AG04450 (cell line): ENCODE results near the gene SF3B5. TPM values are rescaled to one million over a fixed set of nuclear protein-coding genes. Genes with fewer than 3 reads are reported as not detected.

Experiments used
- CTCF ChIA-PET: fragments of 300-600, 350-600 bp; formaldehyde crosslinking; extraction: SDS; loops from one replicate; lab custom pipeline; 2022; ENCODE audit warnings: antibody characterized with exemption, inconsistent platforms; lab: Charles Lee
- POLR2A ChIA-PET: fragments of 350-600 bp; formaldehyde crosslinking; extraction: SDS; loops from one replicate; lab custom pipeline; 2021; ENCODE audit warnings: antibody characterized with exemption, inconsistent platforms; lab: Yijun Ruan, JAX
- DNase-seq: peaks from one replicate; pipeline ENCODE4 v3.0.0-alpha.2; 2011; ENCODE audit warnings: low read depth, low spot score
- H3K27ac ChIP-seq: one replicate; pipeline ENCODE4 v1.5.1; 2012; ENCODE audit warnings: low read depth, low read length, control low read depth
- H3K27me3 ChIP-seq: one replicate; pipeline ENCODE4 v1.6.0; 2012; ENCODE audit warnings: low read length; ENCODE audit not compliant: control insufficient read depth, insufficient read depth
- H3K4me3 ChIP-seq: 2 replicates; pipeline ENCODE4 v1.5.1; 2011; ENCODE audit warnings: mild to moderate bottlenecking, low read depth, low read length, control low read depth
- H3K9me3 ChIP-seq: 2 replicates; pipeline ENCODE4 v1.5.1; 2012; ENCODE audit warnings: low read length; ENCODE audit not compliant: control insufficient read depth, insufficient read depth
- polyA plus RNA-seq: library from polyadenylated mRNA; depleted of rRNA; stranded (reverse); fragments of >200 nt; gene quantifications from 2 replicates; pipeline ENCODE4 v1.2.3, GENCODE V29; 2011
- TF ChIP-seq, protein P1 (sequence below): IDR thresholded peaks from 2 replicates; pipeline ENCODE4 v1.5.1; 2011; ENCODE audit warnings: low read depth, low read length, control low read depth, inconsistent platforms

SF3B5 gene
- polyA plus RNA-seq, 1 experiment, result 152 TPM

DNA sequence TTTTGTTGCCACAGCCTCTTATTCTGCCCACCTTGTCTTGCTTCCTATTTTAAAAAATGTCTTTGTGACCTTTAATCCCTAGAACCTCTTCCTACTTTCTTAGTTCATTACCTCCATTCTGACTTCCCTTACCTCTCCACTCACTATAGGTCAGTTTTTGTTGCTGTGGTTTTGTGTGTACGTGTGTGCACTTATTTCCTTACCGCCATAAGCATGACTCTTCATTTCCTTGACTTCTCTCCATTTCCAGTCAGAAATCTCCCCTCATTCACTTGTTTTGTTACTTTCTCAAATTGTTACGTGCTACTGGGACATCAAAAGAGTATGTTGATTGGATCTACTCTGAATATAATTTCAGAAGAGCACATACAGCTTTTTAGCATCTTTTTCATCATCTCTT lies 26.6 kb downstream of the SF3B5 start:
- DNase-seq, result no peak
- TF ChIP-seq, protein P1, sequence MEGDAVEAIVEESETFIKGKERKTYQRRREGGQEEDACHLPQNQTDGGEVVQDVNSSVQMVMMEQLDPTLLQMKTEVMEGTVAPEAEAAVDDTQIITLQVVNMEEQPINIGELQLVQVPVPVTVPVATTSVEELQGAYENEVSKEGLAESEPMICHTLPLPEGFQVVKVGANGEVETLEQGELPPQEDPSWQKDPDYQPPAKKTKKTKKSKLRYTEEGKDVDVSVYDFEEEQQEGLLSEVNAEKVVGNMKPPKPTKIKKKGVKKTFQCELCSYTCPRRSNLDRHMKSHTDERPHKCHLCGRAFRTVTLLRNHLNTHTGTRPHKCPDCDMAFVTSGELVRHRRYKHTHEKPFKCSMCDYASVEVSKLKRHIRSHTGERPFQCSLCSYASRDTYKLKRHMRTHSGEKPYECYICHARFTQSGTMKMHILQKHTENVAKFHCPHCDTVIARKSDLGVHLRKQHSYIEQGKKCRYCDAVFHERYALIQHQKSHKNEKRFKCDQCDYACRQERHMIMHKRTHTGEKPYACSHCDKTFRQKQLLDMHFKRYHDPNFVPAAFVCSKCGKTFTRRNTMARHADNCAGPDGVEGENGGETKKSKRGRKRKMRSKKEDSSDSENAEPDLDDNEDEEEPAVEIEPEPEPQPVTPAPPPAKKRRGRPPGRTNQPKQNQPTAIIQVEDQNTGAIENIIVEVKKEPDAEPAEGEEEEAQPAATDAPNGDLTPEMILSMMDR, result no peak
- ChIA-PET POLR2A (no interaction called here), CTCF (no interaction called here)
- Histone ChIP-seq H3K27ac (no peak overlapping the region), H3K4me3 (no peak overlapping the region), H3K27me3 (peaks cover 40% of the 10 kb centered on the region), H3K9me3 (no peaks in the 10 kb centered on the region)

DNA sequence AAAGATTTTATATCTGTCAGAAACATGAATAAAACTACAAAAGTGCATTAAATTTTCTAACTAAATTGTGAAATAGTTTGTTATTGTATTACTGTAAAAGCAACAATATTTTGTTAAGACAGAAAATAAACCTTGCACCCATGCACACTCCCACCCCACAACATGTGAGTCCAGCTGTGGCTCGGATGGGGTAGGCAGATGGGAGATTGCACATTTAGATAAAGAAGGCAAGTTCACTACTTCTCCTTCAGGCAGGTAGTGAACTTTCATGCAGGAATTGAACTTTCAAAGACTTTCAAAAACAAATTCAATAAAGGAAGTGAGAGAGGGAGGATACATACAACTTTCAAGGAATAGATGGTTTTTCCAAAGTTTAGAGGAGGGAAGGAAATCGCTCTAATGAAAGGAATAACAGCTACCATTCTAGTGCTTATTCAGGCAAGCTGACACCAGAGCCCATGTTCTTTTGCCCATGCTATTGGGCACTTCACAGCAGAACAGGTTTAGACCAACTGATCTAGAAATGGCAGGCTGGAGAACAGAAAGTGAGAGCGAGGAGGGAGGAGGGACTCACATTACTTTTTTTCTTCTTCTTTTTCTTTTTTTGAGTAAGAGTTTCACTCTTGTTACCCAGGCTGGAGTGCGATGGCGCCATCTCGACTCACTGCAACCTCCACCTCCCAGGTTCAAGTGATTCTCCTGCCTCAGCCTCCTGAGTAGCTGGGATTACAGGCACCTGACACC lies 28.5 kb downstream of the SF3B5 start:
- DNase-seq, result no peak
- no peak overlapping the region for H3K27ac ChIP-seq
- H3K9me3 ChIP-seq, result no peaks in the 10 kb centered on the region
- TF ChIP-seq, protein P1, result no peak
- no peak overlapping the region for H3K4me3 ChIP-seq
- H3K27me3 ChIP-seq, result peaks cover 54% of the 10 kb centered on the region
- CTCF ChIA-PET, result no interaction called here
- POLR2A ChIA-PET, result no interaction called here

DNA sequence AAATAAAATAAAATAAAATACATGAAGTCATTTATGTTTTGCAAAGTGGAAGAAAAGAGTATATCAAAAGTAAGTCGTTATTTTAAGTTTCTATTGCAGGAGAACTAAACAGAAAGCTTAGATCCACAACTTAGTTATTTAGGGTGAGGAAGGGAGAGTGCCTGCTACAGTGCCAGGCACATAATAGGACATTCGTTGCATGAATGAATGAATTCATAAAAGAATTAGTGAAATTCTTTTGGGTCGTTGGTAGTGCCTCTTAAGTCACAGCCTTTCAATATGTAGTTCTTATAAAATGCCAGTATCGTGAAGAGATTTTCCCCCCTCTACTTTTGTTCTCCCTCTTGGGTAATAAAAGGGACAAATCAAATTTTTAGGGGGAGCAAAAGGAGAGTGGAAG lies 29.1 kb downstream of the SF3B5 start:
- H3K27me3 ChIP-seq, result peaks cover 49% of the 10 kb centered on the region
- DNase-seq, result no peak
- H3K4me3 ChIP-seq, result no peak overlapping the region
- TF ChIP-seq, protein P1, result no peak
- ChIA-PET POLR2A (no interaction called here), CTCF (no interaction called here)
- no peak overlapping the region for H3K27ac ChIP-seq
- no peaks in the 10 kb centered on the region for H3K9me3 ChIP-seq

DNA sequence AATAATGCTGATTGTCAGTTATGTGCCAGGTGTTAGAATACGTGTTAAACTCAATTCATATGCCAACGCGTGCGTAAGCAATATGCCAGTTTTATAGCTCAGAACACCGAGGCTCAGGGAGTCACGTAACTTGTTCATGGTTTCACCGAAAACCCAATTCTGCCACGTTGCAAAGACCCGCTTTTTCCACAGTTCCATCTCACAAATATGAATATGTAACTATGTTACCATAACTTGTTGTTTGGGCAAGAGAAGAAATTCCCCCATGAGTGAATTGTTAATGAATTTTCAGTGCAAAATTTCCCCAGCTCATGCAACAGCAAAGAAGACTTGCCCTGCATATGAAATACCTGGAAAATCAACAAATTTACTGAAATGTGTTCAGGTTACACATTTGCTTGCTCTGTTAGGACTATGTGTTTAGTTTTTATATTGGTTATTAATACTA lies 30.1 kb downstream of the SF3B5 start:
- H3K4me3 ChIP-seq, result no peak overlapping the region
- no peak for DNase-seq
- peaks cover 56% of the 10 kb centered on the region for H3K27me3 ChIP-seq
- no peaks in the 10 kb centered on the region for H3K9me3 ChIP-seq
- no peak overlapping the region for H3K27ac ChIP-seq
- POLR2A ChIA-PET, result no interaction called here
- CTCF ChIA-PET, result interaction anchor here (1.0 kb wide), 1 partner anchor 24 kb away, joined by 5 read pairs; no protein-coding TSS in a partner anchor
- TF ChIP-seq, protein P1, result no peak

DNA sequence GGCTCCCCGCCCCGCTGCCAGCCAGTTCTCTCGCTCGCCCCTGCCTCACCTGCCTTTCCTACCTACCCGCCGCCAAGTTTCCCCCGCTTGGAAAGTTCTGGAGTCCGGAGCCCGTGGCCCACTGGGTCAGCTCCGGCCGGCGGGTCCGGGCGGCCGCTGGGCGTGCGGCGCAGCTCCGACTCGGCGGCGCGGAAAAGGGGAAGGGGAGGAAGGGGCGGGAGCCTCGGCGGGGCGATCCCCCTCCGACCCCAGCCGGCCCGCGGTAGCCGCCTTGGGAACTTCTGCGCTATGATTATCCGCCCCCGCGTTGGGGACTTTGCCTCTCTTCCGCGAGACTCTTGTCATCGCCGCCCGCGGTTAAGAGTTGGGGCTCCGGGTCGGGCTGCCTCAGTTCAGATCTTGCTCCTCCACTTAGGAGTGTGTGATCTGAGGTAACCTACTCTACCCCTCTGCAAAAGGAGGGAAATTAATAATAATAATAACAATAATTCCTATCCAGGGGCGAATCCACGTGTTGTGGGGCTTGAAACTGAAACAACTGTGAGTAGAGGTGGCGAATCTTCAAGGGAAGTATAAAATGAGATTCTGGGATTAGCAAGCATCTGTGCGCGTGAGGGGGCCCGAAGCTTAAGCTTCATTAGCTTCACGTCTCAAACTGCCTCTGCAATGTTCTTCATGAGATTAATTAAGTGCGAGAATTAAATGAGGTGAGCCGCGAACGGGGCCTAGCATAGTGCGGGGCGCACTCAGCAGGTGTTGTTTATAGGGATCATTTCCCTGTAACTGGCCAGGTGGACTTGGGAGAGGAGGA lies 30.8 kb downstream of the SF3B5 start:
- no peak for DNase-seq
- peak overlapping the region; percentile 57 for H3K4me3 ChIP-seq
- H3K27ac ChIP-seq, result no peak overlapping the region
- peaks cover 62% of the 10 kb centered on the region for H3K27me3 ChIP-seq
- ChIA-PET POLR2A (no interaction called here), CTCF (interaction anchor here (0.8 to 1.0 kb wide), 2 partner anchors 24 to 1910 kb away, joined by 3 to 5 read pairs; no protein-coding TSS in a partner anchor)
- TF ChIP-seq, protein P1, result no peak
- no peaks in the 10 kb centered on the region for H3K9me3 ChIP-seq
